HG03039 (cell line): Measurements from ENCODE around the gene GNGT2.

Experiments
- ATAC-seq: cut with Tn5 transposase; IDR thresholded peaks from one replicate; pipeline ENCODE4 v1.9.1; 2021; ENCODE audit warnings: mild to moderate bottlenecking, moderate library complexity; ENCODE audit not compliant: unreplicated experiment

Gene GNGT2

GRCh38 chr17:49229805-49230600, 19.6 kb upstream of the GNGT2 start:
- no peak for ATAC-seq

GRCh38 chr17:49229076-49229804, 18.9 kb upstream of the GNGT2 start:
- no peak for ATAC-seq

- no peak for ATAC-seq
These were observed 17.3 kb upstream of the GNGT2 start for GRCh38 chr17:49227436-49228261.

GRCh38 chr17:49226771-49227435, 16.5 kb upstream of the GNGT2 start:
- no peak for ATAC-seq

- ATAC-seq = no peak
These were observed 15.3 kb upstream of the GNGT2 start for GRCh38 chr17:49225554-49226236.

GRCh38 chr17:49224997-49225337, 14.6 kb upstream of the GNGT2 start:
- ATAC-seq = no peak

- no peak for ATAC-seq
These were observed 14.0 kb upstream of the GNGT2 start for GRCh38 chr17:49224198-49224996.

GRCh38 chr17:49223517-49224197, 13.3 kb upstream of the GNGT2 start:
- ATAC-seq = no peak

GRCh38 chr17:49223168-49223516, 12.8 kb upstream of the GNGT2 start:
- no peak for ATAC-seq

GRCh38 chr17:49219987-49220386, 9.6 kb upstream of the GNGT2 start:
- no peak for ATAC-seq

- ATAC-seq = no peak
These were observed 8.9 kb upstream of the GNGT2 start for GRCh38 chr17:49218941-49219913.

GRCh38 chr17:49217651-49218413, 7.5 kb upstream of the GNGT2 start:
- ATAC-seq = peak; percentile 41

GRCh38 chr17:49216953-49217650, 6.7 kb upstream of the GNGT2 start:
- ATAC-seq = no peak

- ATAC-seq = no peak
These were observed 6.1 kb upstream of the GNGT2 start for GRCh38 chr17:49216482-49216881.

GRCh38 chr17:49214676-49215360, 4.4 kb upstream of the GNGT2 start:
- no peak for ATAC-seq

GRCh38 chr17:49213847-49214246, 3.5 kb upstream of the GNGT2 start:
- no peak for ATAC-seq
